Measurements from ENCODE around the gene FBXO2. TPM values are rescaled to one million over a fixed set of nuclear protein-coding genes. Genes with fewer than 3 reads are reported as not detected.
A peak's percentile ranks its signal among the peaks of the same experiment; 100 is the strongest.

FBXO2 gene
- total and polyA plus RNA-seq, 10 of the 15 experiments (the other 5 are each of a cell fraction or from before 2014, with no cell fraction given) = 0.06 to 0.41 (median 0.18) TPM; not detected in 4

DNA sequence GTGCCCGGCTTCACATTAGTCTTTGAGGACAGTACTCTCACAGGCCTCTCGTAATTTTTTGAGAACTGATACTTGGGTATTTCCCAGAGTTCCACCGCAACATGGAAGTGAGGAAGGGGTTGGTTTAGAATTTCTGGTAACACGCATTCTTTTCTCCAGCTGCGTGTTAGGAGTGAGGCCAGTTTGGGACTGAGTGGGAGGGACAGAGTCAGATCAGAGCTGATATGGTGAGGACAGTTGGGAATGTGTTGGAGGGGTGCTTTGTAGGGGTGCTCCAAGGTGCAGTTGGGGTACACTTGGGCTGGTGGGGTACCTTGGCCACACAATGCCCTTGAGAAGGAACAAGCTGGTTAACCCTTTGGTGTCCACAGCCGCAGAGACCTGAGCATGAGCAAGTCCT is 16.5 kb upstream of the FBXO2 start (continued):
- TF ChIP-seq NFIC (IDR thresholded peaks at IDR 0.05; ENCODE audit: low read depth, low read length) = peak; percentile 73; the same call in 1 of the 2 replicates
- peak; percentile 88 for TF ChIP-seq IKZF1 (conservative IDR thresholded peaks at IDR 0.05)
- TF ChIP-seq, protein P1, sequence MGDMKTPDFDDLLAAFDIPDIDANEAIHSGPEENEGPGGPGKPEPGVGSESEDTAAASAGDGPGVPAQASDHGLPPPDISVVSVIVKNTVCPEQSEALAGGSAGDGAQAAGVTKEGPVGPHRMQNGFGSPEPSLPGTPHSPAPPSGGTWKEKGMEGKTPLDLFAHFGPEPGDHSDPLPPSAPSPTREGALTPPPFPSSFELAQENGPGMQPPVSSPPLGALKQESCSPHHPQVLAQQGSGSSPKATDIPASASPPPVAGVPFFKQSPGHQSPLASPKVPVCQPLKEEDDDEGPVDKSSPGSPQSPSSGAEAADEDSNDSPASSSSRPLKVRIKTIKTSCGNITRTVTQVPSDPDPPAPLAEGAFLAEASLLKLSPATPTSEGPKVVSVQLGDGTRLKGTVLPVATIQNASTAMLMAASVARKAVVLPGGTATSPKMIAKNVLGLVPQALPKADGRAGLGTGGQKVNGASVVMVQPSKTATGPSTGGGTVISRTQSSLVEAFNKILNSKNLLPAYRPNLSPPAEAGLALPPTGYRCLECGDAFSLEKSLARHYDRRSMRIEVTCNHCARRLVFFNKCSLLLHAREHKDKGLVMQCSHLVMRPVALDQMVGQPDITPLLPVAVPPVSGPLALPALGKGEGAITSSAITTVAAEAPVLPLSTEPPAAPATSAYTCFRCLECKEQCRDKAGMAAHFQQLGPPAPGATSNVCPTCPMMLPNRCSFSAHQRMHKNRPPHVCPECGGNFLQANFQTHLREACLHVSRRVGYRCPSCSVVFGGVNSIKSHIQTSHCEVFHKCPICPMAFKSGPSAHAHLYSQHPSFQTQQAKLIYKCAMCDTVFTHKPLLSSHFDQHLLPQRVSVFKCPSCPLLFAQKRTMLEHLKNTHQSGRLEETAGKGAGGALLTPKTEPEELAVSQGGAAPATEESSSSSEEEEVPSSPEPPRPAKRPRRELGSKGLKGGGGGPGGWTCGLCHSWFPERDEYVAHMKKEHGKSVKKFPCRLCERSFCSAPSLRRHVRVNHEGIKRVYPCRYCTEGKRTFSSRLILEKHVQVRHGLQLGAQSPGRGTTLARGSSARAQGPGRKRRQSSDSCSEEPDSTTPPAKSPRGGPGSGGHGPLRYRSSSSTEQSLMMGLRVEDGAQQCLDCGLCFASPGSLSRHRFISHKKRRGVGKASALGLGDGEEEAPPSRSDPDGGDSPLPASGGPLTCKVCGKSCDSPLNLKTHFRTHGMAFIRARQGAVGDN (IDR thresholded peaks at IDR 0.05) = 0 out of 2 replicates have a peak, but pooled peaks have one; percentile 51
- TF ChIP-seq EP300 (IDR thresholded peaks at IDR 0.05; ENCODE audit: borderline replicate concordance in 1 of 2, control insufficient read depth in 1 of 2, low read depth in 2 of 2, low read length in 2 of 2) = peak; percentile 24 to 81; a peak in 3 of 4 replicates
- peak; percentile 64; the same call in 1 of the 2 replicates for TF ChIP-seq TCF12 (IDR thresholded peaks at IDR 0.05; ENCODE audit: low read depth, low read length)
- no peak for TF ChIP-seq TAF1 (IDR thresholded peaks at IDR 0.05; ENCODE audit: borderline replicate concordance, low read depth, low read length)
- TF ChIP-seq FOXM1 (IDR thresholded peaks at IDR 0.05; ENCODE audit: low read depth, low read length) = peak; percentile 45; the same call in 1 of the 2 replicates
- peak; percentile 47; the same call in 1 of the 2 replicates for TF ChIP-seq HDGF (IDR thresholded peaks at IDR 0.05)
- TF ChIP-seq MTA3 (IDR thresholded peaks at IDR 0.05; ENCODE audit: borderline replicate concordance, low read length) = no peak; the same call in 1 of the 2 replicates
- TF ChIP-seq, protein P2, sequence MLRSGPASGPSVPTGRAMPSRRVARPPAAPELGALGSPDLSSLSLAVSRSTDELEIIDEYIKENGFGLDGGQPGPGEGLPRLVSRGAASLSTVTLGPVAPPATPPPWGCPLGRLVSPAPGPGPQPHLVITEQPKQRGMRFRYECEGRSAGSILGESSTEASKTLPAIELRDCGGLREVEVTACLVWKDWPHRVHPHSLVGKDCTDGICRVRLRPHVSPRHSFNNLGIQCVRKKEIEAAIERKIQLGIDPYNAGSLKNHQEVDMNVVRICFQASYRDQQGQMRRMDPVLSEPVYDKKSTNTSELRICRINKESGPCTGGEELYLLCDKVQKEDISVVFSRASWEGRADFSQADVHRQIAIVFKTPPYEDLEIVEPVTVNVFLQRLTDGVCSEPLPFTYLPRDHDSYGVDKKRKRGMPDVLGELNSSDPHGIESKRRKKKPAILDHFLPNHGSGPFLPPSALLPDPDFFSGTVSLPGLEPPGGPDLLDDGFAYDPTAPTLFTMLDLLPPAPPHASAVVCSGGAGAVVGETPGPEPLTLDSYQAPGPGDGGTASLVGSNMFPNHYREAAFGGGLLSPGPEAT (IDR thresholded peaks at IDR 0.05; ENCODE audit: low read depth) = peak; percentile 89
- TF ChIP-seq, protein P3, sequence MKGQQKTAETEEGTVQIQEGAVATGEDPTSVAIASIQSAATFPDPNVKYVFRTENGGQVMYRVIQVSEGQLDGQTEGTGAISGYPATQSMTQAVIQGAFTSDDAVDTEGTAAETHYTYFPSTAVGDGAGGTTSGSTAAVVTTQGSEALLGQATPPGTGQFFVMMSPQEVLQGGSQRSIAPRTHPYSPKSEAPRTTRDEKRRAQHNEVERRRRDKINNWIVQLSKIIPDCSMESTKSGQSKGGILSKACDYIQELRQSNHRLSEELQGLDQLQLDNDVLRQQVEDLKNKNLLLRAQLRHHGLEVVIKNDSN (IDR thresholded peaks at IDR 0.05; ENCODE audit: borderline replicate concordance, extremely low read length, insufficient read depth, low read depth, low read length) = no peak
- no peak; the same call in 1 of the 2 replicates for TF ChIP-seq NBN (IDR thresholded peaks at IDR 0.05)
- peak; percentile 66 for TF ChIP-seq MTA2 (IDR thresholded peaks at IDR 0.05; ENCODE audit: low read depth)
- peak; percentile 89 for TF ChIP-seq EED (IDR thresholded peaks at IDR 0.05; ENCODE audit: low read depth)
- TF ChIP-seq, protein P4, sequence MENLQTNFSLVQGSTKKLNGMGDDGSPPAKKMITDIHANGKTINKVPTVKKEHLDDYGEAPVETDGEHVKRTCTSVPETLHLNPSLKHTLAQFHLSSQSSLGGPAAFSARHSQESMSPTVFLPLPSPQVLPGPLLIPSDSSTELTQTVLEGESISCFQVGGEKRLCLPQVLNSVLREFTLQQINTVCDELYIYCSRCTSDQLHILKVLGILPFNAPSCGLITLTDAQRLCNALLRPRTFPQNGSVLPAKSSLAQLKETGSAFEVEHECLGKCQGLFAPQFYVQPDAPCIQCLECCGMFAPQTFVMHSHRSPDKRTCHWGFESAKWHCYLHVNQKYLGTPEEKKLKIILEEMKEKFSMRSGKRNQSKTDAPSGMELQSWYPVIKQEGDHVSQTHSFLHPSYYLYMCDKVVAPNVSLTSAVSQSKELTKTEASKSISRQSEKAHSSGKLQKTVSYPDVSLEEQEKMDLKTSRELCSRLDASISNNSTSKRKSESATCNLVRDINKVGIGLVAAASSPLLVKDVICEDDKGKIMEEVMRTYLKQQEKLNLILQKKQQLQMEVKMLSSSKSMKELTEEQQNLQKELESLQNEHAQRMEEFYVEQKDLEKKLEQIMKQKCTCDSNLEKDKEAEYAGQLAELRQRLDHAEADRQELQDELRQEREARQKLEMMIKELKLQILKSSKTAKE (IDR thresholded peaks at IDR 0.05; ENCODE audit: low read depth, poor library complexity, severe bottlenecking) = peak; percentile 23

Data from GM12878 (cell line).